SK-N-SH (cell line): ENCODE measurements around the gene IFNA10.

Experiments
- CHD2 ChIP-seq: fragments of 150-350 bp; IDR thresholded peaks from 2 replicates; pipeline ENCODE4 v1.6.1; 2018; ENCODE audit warnings: low read length; ENCODE audit not compliant: partially characterized antibody
- CTCF ChIP-seq: fragments of 200-600 bp; sonication (generic); IDR thresholded peaks from 2 replicates; pipeline ENCODE4 v1.6.1; 2017; ENCODE audit warnings: antibody characterized with exemption, mild to moderate bottlenecking, moderate library complexity
- EP300 ChIP-seq, 2 experiments: IDR thresholded peaks; 2 replicates each; pipeline versions ENCODE4 v1.4.0 to v1.6.1; 2012; ENCODE audit warnings: borderline replicate concordance in 1 of 2, low read depth in 1 of 2, low read length in 1 of 2
- GATA2 ChIP-seq: sonication (generic); formaldehyde crosslinking; IDR thresholded peaks from 2 replicates; pipeline ENCODE4 v1.5.0; 2020; ENCODE audit warnings: mild to moderate bottlenecking, missing genetic modification reagents
- NFIC ChIP-seq: IDR thresholded peaks from 2 replicates; pipeline ENCODE4 v1.4.0; 2012; ENCODE audit warnings: borderline replicate concordance
- TAF1 ChIP-seq: IDR thresholded peaks from 2 replicates; pipeline ENCODE4 v1.6.1; 2012; ENCODE audit warnings: low read depth, mild to moderate bottlenecking, low read length, moderate library complexity, borderline replicate concordance
- TF ChIP-seq, protein P1 (sequence below): fragments of 150-350 bp; IDR thresholded peaks from 2 replicates; pipeline ENCODE4 v1.6.1; 2016; ENCODE audit warnings: mild to moderate bottlenecking, low read depth, low read length

GRCh38 chr9:21228122-21228521, 21.2 kb upstream of the IFNA10 start, which contains the start of gene IFNA17:
- TF ChIP-seq NFIC (no peak), CTCF (no peak), GATA2 (no peak), EP300 (IDR thresholded peaks at IDR 0.05; ENCODE audit: borderline replicate concordance in 1 of 2, low read depth in 1 of 2, low read length in 1 of 2) (no peak), CHD2 (no peak), TAF1 (no peak)
- TF ChIP-seq, protein P1, sequence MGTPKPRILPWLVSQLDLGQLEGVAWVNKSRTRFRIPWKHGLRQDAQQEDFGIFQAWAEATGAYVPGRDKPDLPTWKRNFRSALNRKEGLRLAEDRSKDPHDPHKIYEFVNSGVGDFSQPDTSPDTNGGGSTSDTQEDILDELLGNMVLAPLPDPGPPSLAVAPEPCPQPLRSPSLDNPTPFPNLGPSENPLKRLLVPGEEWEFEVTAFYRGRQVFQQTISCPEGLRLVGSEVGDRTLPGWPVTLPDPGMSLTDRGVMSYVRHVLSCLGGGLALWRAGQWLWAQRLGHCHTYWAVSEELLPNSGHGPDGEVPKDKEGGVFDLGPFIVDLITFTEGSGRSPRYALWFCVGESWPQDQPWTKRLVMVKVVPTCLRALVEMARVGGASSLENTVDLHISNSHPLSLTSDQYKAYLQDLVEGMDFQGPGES = no peak
